ENCODE data around the gene GRK5.

The GRK5 gene

GRCh38 chr10:119391440-119392251, 184.3 kb downstream of the GRK5 start:
- peak; percentile 28 to 36 (median 35) for DNase-seq

GRCh38 chr10:119393019-119393418, 185.6 kb downstream of the GRK5 start:
- DNase-seq, result no peak

GRCh38 chr10:119393421-119393820, 186.1 kb downstream of the GRK5 start:
- DNase-seq, result no peak

GRCh38 chr10:119393845-119394244, 186.5 kb downstream of the GRK5 start:
- no peak for DNase-seq

GRCh38 chr10:119394657-119395279, 187.4 kb downstream of the GRK5 start:
- DNase-seq, result no peak

- DNase-seq, result peak; percentile 80 to 88 (median 85)
Measured at GRCh38 chr10:119395280-119396007, 188.1 kb downstream of the GRK5 start.

DNA sequence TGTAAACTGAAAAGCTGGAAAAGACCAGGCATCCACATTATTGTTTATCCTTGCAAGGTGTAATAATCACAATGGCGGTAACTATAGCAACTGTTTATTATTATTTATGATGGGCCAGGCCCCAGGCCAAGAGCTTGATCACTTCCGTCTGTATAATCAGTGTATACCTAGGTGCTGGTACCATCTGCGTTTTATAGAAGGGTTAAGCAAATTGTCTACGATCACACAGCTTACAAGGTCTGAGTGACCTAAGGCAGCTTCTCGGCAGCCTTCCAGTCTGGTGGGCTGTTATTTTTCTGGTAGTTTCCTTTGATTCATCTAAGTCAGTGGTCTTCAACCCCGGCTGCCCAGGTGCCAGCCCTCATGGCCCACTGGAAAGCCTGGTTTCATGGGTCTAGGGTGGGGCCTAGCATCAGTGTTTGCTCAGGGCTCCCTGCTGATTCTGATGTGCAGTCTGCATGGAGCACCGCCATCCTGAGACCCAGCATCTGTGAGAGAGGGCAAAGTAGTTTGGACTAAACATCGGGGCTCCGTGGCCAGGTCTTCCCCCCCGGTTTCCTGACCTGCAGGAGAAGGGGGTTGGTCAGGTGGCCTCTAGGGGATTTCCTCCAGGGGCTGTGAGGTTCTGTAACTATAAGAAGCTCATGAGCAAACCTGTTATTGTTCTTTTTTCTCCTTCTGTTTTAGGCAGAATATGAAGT, 188.8 kb downstream of the GRK5 start:
- no peak for DNase-seq

DNA sequence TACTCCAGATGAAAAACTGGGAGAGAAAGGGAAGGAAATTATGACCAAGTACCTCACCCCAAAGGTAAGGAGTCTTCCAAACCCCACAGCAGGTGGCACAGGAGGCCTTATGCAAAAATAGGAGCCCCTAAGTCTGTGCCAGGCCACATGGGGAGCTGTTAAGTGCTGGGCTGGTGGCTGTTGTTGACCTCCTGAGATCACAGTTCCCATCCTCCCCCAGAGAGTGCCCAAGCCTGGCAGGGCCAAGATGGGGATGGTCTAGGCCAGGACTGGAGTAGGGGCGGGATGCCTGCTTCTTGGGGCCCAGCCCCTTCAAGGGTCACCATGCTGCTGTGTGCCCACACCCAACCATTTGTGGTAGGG, 189.3 kb downstream of the GRK5 start:
- no peak for DNase-seq

GRCh38 chr10:119397416-119397815, 190.0 kb downstream of the GRK5 start:
- DNase-seq, result no peak

DNA sequence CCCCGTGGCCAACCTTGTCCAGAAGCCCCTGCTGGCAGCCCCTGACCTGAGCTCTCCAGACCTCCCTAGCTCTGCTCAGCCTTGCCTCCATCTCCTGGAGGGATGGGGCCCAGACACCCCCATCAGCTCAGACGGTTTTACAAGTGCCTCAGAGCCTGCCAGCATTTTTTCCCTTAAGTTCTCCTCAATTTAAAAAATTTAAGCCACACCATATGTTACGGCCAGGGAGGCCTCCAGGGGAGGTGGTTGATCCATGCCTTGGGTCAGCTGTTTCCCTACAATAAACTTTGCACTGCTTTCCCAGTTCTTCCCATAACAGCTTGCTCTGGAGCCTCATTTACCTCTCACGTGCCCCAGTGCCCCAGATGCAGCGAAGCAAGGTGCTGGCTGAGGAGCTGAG, 191.6 kb downstream of the GRK5 start:
- no peak for DNase-seq

DNA sequence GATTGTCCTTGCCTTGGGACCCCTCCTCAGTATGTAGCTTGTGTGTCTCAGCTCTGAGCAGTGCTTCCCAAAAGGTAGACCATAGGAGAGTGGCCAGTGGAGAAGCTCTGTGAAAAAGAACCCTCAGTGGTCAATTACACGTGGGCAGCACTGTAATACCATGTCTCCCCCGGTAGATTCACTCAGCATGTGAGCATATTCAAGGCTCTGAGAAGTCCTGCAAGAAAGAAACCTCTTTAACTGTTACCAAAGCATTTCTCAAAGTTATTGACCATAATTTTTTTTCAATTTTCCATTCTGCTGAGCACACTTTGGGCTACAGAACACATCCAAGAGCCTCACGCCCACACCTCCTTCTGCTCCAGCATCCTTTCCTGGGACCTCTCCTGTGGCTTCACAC, 192.1 kb downstream of the GRK5 start:
- DNase-seq, result no peak

GRCh38 chr10:119401671-119402395, 194.5 kb downstream of the GRK5 start:
- peak; percentile 59 to 69 (median 59) for DNase-seq

DNA sequence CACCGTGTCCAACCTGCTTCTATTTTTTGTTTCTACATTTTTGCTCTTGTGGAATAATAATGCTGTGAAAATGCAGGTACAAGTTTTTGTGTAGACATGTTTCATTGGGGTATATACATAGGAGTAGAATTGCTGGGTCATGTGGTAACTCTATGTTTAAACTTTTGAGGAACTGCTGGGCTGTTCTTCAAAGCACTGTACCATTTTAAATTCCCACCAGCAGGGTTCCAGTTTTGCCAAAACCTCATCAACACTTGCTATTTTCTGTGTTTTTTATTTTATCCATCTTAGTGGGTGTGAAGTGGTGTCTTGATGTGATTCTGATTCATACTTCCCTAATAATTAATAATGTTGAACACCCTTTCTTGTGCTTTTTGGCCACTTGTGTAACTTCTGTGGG, 196.6 kb downstream of the GRK5 start:
- peak in 2 of 3 donors; percentile 26 to 35 for DNase-seq

DNA sequence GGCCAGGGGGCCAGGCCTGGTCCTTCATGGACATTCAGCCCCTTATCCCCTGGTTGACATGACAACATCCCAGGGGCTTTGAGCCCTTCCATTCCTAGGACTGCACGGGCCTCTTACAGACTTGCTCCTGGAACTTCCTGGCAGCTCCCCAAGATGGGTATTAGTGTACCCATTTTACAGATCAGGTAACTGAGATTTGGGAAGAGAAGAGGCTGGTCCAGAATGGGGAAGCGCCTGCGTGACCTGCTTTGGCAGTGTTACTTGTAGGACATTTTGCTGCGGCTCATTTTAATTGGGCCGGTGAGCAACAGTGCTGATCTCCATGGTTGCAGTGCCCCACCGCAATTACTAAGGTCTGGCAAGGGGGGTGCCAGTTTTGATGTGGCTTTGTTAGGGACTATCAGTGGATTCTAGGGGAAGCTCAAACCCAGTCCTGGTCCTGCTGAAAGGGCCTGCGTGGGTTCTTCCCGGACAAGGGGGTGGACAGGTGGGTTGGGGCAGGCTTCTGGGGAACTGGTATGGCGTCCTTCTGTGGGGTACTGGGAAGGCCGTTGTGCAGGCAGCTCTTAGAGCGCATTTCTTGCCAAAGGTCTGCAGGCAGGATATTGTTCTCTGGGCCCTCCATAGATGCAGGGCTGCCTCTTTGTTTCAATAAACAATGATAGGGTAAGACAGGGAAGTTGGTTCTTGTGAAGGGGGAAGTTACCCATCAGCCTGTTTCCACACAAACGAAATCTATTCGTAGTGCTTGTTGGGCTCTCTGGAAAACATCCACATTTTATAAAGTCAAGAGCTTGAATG, 197.5 kb downstream of the GRK5 start:
- DNase-seq, result peak; percentile 54 to 64 (median 63)

DNA sequence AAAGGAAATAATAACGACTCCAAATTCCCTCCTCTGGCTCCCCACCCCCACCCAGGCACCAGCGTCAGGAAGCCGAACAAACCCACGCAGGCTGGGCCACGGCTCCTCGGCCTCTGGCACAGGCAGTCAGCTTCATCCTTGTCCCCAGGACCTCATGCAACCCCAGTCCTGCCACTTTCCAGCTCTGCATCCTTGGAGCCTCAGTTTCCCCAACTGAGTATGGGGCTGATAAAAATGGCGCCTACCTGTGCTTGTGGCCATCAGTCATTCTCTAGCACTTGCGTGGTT, 198.1 kb downstream of the GRK5 start:
- no peak for DNase-seq

DNA sequence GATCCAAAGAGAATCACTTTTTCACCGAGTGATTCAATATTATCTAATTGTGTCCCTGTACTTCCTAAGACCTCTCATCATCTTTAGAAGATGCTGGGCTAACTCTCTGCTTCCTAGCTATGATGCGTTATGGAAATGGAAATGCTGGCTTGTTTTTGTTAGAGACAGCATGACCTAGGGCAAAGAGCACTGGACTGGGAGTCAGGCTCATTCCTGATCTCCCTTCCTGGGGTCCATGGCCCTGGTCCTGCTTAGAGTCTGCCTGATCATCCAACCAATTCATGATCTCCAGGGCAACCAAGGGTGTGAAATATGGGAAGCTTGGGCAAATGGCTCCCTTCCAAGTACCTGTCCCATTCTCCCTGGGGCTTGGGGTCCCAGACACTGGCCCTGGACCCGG, 198.8 kb downstream of the GRK5 start:
- DNase-seq, result no peak

DNA sequence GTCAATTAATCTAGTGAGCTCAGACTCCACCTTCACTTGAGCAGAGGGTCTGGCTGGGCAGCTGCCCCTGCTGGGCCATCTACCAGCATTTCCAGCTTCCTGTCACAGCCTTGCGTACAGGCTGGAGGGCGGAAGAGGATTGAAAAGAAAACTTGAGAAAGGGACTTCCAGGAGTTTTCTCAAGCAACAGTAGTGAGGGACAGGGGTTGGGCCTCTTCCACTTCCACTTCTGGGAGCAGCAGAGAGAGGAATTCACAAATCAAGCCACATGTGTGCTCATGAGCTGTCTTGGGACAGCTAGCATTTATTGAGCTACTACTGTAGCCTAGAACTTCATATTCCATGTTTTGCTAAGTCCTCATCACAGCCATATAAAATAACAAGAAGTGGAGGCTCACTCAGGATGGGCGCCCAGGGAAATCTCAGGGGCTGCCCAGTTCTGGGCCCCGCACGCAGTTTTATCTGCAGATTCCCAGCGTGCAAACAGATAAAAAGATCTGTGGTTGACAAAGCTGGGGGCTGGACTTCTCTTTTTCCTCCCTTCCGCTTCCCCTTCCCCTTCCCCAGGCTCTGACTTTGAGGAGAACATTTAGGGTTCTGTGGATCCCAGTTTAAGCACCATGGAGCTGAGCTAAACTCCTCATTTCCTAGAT, 199.4 kb downstream of the GRK5 start:
- peak; percentile 67 to 70 (median 69) for DNase-seq

DNA sequence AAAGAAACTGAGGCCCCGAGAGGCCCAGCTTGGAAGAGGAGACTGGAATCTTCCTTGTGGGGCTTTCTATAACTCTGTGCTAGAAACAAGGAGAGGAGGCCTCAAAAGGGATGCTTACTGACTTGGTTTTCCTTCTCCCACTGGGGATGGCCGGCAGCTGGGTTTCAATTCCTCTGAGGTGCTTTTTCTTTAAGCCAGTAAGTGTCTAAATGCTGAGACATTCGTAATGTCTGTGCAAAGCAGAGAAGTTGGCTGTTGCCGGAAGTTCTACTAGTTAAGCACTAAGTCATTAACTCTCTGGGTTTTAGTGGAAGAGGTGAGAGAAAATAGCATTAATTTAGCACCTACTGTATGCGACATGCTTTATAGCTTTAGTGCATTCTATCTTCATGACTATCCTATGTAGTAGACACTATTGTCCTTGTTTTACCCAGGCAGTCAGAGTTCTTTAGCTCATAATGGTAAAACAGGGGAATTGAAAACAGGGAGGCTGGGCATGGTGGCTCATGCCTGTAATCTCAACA, 199.9 kb downstream of the GRK5 start:
- peak; percentile 60 to 72 (median 70) for DNase-seq

DNA sequence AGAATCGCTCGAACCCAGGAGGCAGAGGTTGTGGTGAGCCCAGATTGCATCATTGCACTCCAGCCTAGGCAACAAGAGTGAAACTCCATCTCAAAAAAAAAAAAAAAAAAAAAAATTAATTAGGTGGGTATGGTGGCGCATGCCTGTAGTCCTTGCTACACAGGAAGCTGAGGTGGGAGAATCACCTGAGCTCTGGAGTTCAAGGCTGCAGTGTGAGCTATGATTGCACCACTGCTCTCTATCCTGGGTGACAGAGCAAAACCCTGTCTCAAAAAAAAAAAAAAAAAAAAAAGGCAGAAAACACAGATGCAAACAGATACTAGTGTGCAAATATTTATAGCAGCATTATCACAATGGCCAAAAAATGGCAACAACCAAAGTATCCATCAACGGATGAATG, 200.7 kb downstream of the GRK5 start:
- no peak for DNase-seq

DNA sequence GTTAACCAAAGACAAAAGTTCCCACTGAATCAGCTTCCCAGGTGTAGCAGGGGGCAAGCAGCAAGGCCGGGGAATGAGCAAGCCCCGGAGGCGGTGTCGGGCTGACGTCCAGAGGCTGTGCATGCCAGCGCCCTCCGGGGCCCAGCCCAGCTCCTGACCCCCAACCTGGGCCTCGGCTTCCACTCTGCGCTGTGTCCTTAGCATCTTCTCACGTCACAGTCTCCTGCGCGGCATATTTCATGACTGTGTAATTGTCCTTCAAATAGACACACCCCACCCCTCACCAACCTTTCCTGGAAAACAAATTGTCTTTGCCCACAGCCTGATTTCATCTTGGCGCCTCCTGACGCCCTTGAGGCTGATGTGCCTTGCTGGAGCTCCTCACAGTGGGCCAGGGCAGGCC, 201.6 kb downstream of the GRK5 start:
- no peak for DNase-seq

- DNase-seq, result no peak
Measured at GRCh38 chr10:119409385-119409784, 202.0 kb downstream of the GRK5 start.
